T-helper 1 cell treated with Interleukin-12 subunit alpha and Interleukin-12 subunit beta and Interleukin-4 antibody, amounts not matched to agents 30 ng/mL and 1 ng/mL, for 36 hours (primary cell): ENCODE results near the gene PTPN7. TPM values are rescaled to one million over a fixed set of nuclear protein-coding genes. Genes with fewer than 3 reads are reported as not detected.

Source experiments
- intact Hi-C: fragments of 100-400 bp; cut with micrococcal nuclease; formaldehyde crosslinking; loops from one replicate; pipeline ENCODE4 v1.15.1; 2024
- total RNA-seq: library from RNA; stranded (reverse); gene quantifications from 2 replicates; pipeline ENCODE4 v1.2.3, GENCODE V29; 2022

The PTPN7 gene
- total RNA-seq, 1 donor from 2014 or later, result 302 TPM

DNA sequence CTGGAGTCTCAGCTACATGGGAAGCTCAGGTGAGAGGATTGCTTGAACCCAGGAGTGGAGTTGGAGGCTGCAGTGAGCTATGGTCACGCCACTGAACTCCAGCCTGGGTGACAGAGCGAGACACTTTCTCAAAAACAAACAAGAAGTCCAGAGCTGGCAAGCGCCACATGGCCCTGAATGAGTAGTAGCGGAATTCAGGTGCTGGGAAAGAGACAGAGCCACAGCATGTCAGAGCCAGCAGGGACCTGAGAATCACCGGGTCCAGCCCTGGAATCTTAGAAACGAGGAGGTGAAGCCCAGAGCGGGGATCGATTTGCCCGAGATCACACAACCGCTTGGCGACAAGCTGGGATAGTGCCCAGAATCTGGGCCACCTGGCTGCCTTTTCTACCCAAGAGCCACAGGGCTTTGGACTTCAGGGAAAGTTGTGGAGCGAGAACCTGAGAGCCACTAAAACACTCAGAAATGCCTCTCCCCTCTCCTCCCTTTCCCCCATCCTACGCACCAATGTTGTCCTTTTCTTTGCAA is 25.7 kb downstream of the PTPN7 start:
- intact Hi-C loops, result loop anchor here (1.0 to 2.0 kb wide), 5 partner anchors 9 to 256 kb away; no protein-coding TSS in a partner anchor

GRCh38 chr1:202133989-202134388 is 26.4 kb downstream of the PTPN7 start:
- intact Hi-C loops, result loop anchor here (2.0 kb wide), 1 partner anchor 255 kb away; no protein-coding TSS in a partner anchor

DNA sequence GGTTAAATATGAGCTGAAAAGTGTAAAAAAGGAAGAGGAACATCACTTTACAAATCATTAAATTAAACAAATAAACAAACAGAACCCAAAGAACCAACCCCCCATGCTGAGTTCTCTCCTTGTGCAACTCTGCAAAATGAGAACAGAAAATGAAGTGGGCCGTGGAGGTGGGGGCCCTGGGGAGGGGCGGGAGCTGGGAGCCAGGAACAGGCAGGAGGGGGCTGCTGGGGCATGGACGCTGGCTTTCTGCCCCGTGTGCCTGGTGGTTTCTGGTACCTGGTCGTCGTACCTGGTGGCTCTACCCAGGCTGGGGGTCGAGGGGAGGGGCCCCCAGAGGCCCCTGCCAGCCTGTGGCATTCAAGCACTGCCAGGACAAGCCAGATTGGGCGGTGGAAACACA is 26.9 kb downstream of the PTPN7 start:
- intact Hi-C loops, result no loop called here

DNA sequence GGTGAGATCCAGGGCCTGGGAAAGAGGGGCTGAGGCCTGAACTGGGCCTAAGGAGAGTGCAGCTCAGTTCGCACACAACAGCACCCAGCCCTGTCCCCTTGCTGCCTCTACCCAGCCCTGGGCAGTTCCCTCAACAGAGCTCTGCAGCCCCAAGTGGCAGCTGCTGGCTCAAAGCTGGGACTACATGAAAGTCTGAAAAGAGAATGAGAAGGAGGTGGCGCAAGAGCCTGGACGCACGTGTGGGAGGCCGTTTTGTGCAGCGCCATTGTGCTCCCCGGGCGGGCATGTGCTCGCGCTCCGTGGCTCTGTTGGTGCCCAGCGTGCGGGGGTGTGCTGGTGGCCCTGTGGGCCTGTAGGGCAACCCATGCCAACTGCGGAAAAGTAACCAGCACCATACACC is 27.4 kb downstream of the PTPN7 start:
- intact Hi-C loops, result no loop called here

GRCh38 chr1:202131956-202132821 is 28.2 kb downstream of the PTPN7 start:
- intact Hi-C loops, result no loop called here

- intact Hi-C loops, result no loop called here
Observed at GRCh38 chr1:202130816-202131522, 29.4 kb downstream of the PTPN7 start.

DNA sequence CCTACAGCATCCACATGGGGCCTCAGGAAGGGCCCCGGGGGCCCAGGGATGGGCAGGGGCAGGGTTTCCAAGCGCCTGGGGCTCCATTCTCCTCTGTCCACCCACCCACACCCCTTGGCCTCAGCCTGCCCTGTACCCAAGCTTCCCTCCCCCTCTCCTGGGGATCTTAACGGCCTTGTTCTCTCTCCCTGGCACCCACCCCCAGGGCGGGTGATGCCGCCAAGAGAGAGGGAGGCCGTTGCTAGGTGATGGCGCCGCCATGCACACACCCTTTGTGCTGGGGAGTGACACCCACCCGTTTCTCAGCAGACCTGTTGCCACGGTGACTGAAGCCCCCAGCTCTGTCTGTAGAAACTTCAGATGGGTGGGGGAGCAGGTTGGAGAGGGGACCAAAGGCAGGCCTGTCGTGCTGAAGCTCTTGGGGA is 30.1 kb downstream of the PTPN7 start:
- intact Hi-C loops, result no loop called here

DNA sequence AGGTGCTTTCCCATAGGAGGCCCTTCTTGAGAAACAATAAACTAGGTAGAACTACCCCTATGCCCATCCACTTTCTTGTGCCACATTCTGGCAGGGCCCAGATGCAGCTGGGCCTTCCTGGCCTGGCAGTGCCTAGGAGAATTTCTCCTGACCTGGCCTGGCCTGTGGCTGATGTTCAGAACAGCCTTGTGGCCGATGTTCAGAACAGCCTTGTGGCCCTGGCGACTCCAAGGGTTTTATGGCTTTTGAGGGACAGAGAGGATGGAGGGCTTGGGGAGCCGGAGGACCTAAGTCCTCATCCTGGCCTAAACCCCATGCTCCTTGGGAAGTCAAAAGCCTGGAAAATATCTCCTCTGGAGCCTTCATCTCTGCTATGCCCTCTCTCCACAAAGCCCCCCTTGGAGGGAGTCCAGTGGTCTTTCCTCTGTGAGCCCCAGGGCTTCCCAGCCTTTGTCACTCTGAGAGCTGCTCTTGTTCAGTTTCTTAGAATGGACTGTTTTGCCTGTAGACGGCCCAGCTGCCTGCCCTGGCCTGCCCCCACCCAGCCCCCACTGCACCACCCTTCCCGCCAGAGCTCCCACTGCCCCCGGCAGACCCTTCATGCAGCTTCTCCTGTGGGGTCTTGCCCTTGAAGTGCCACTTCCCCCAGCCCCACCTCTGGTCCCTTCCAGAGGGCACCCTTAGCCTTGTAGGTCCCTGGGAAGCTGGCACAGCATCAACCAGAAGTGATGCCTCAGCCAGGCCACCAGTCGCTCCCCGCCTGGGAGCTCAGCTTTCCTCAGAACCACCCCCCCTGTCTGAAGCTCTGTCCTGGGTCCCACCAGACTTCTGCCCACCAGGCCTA is 30.7 kb downstream of the PTPN7 start:
- intact Hi-C loops, result no loop called here

- intact Hi-C loops, result no loop called here
Observed at GRCh38 chr1:202127836-202128622, 32.4 kb downstream of the PTPN7 start.

GRCh38 chr1:202127061-202127460 is 33.3 kb downstream of the PTPN7 start:
- intact Hi-C loops, result no loop called here

- intact Hi-C loops, result no loop called here
Observed at GRCh38 chr1:202126426-202126825, 34.0 kb downstream of the PTPN7 start.

DNA sequence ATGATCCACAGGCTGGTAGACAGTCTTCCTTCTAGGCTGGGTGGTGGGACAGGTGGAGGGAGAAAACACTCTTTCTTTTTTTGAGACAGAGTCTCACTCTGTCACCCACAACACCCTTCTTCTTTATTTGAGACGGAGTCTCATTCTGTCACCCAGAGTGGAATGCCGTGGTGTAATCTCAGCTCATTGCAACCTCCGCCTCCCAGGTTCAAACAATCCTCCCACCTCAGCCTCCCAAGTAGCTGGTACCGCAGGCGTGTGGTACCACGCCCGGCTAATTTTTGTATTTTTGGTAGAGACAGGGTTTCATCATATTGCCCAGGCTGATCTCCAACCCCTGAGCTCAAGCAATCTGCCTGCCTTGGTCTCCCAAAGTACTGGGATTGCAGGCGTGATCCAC is 34.8 kb downstream of the PTPN7 start:
- intact Hi-C loops, result no loop called here

- intact Hi-C loops, result no loop called here
Observed at GRCh38 chr1:202124142-202124541, 36.3 kb downstream of the PTPN7 start.

DNA sequence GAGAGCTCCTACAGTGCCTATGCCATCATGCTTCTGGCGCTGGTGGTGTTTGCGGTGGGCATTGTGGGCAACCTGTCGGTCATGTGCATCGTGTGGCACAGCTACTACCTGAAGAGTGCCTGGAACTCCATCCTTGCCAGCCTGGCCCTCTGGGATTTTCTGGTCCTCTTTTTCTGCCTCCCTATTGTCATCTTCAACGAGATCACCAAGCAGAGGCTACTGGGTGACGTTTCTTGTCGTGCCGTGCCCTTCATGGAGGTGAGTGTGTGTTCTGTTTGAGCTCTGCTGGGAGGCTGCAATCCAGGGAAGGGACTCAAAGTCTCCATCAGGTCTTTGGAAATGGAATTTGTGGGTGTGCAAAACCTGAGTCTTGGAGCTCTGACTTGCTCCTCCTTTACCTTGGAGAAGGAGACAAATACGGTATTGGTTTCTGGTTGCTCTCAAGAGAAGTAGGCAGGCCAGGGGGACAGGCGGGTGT is 37.0 kb downstream of the PTPN7 start:
- intact Hi-C loops, result no loop called here

DNA sequence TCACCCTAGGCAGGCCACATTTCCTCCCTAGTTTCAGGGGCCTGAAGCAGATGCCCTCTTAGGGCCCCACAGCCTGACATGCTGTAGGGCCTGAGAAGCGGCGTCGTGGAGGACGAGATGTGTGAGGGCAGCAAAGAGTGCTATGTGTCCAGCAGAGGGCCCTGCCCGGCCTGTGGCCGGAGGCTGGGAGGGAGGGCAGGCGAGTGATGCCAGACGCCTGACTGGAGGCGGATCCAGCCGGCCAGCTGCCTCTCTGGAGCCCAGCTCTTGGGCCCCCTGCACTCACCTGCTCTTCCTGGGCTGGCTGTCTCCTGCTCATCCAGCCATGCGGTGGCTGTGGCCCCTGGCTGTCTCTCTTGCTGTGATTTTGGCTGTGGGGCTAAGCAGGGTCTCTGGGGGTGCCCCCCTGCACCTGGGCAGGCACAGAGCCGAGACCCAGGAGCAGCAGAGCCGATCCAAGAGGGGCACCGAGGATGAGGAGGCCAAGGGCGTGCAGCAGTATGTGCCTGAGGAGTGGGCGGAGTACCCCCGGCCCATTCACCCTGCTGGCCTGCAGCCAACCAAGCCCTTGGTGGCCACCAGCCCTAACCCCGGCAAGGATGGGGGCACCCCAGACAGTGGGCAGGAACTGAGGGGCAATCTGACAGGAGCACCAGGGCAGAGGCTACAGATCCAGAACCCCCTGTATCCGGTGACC is 37.6 kb downstream of the PTPN7 start, which contains the start of gene GPR37L1:
Gene GPR37L1, plus strand, starts transcription at position 279 of the 697 bp plus-strand sequence. Its CDS starts 47 bp downstream, at position 326.
- intact Hi-C loops, result no loop called here

DNA sequence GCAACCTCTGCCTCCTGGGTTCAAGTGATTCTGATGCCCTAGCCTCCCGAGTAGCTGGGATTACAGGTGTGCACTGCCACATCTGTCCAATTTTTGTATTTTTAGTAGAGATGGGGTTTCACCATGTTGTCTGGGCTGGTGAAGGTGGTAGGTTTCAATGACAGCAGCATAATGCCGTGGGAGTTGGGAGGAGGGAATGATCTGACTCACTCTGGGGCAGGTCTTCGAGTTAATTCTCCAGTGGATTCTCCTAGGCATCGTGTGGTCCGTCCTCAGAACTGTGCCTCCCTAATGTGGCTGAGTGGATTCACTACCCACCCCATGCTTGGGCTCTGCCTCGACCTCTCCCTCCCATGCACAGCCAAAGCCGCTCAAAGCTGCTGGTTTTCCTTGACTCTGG is 39.4 kb downstream of the PTPN7 start:
- intact Hi-C loops, result no loop called here

- intact Hi-C loops, result no loop called here
Observed at GRCh38 chr1:202117898-202118371, 42.5 kb downstream of the PTPN7 start.

DNA sequence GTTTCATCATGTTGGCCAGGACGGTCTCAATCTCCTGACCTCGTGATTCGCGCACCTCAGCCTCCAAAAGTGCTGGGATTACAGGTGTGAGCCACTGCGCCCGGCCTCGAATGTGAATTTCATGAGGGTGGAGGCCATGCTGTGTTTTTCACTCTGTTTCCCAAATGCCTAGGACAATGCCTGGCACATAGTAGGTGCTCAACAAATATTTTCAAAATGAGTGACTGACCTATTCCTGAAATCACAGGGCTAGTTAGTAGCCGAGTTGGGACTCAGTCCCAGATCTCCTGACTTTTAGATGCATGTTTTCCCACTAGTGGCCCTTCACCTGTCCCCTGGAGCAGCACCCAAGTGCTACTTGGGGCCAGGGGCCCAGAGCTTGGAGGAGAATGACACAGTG is 44.1 kb downstream of the PTPN7 start:
- intact Hi-C loops, result no loop called here

- intact Hi-C loops, result no loop called here
Observed at GRCh38 chr1:202113690-202114300, 46.6 kb downstream of the PTPN7 start.
